ENCODE results near the gene TPBGL.
A peak's percentile ranks its signal among the peaks of the same experiment; 100 is the strongest.
"Not testable (repeated sequence)": the region's sequence is repeated elsewhere in the genome, so short reads cannot be mapped to it uniquely, and the experiment has no call there.

Gene TPBGL

DNA sequence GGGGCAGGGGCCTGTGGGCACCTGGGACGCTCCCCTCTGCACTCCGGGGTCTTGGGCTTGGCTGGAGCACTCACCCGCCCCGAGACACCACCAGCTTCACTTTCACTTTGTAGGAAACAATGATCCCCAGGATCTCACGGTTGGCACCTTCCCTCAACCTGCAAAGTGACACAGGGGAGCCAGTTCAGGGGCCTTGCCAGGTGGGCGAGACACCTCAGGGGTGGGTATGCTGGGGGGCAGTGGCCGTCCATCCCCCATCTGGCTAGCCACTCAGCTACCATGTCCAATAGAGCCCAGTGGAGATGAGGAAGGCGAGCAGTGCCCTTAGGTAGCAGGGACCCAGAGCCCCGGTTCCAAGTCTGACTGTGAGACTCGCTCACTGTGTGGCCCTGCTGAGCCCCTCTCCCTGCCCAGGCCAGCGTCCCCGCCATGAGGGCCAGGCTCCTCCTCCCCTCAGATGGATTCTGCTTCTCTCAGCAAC is 32.3 kb downstream of the TPBGL start:
- DNase-seq (ENCODE audit: low spot score): no peak

- DNase-seq (ENCODE audit: low spot score): no peak
Measured at GRCh38 chr11:75273411-75274391, 33.1 kb downstream of the TPBGL start.

DNA sequence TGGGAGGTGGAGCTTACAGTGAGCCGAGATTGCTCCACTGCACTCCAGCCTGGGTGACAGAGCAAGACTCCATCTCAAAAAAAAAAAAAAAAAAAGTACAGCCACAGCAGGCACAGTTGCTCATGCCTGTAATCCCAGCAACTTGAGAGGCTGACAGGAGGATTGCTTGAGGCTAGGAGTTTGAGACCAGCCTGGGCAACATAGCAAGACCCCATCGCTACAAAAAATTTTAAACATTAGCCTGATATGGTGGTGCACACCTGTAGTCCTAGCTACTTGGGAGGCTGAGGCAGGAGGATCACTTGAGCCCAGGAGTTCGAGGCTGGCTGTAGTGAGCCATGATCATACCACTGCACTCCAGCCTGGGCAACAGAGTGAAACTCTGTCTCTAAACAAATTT is 34.1 kb downstream of the TPBGL start:
- DNase-seq (ENCODE audit: low spot score): not testable (repeated sequence)

DNA sequence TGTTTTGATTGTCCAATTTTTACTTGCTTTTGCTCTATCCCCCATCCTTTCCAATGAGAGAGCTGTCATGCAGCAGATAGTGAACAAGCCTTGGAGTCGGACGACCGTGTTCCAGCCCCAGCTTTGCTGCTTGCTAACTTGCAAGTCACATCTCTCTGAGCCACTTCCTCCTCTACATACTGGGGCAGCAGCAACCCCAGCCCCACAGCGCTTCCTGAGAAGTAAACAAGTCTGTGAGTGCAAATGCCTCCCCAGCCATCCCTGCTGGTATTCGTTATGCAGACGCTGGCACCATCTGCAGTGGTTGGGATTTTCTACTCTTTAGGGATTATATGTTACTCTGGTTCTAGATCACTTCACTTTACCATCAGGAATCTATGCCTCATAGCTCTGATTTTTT is 35.0 kb downstream of the TPBGL start:
- no peak for DNase-seq (ENCODE audit: low spot score)

DNA sequence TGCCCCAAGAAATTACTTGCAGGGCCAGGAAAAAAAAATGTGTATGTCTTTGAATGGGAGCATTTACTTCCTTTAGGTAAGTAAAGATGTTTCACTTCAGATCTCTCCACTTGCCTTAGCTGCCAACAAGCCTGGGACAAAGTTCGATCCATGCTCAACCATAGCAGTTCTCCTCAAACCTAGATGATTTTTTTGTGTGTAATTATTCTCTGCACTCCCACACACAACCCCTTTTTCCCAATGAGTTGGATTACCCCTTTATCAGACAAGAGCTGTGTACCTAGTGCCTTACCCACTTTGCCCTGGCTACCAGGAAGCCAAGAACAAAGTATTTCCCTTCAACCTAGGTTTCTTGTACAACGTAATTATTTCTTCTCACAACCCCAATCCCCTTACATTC is 35.6 kb downstream of the TPBGL start:
- DNase-seq (ENCODE audit: low spot score): no peak

DNA sequence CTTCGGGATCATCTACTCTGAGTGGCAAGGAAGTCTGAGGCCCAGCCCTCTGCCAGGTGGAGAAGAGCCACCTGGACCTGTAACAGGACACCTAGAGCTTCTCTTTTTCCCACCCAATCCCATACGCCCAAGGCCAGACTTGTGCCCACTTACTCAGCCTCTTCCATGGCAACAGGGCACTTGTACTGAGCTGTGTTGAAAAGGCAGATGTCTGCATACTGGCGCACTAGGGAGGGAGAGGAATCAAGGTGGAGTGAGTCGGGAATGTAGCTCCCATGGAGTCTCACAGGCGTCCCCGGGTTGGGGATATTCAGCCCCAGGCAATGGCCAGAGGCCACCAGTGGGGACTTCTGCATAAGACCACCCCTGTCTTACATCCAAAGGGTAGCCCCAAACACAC is 36.1 kb downstream of the TPBGL start:
- no peak for DNase-seq (ENCODE audit: low spot score)

GRCh38 chr11:75277211-75277805 is 36.7 kb downstream of the TPBGL start:
- no peak for DNase-seq (ENCODE audit: low spot score)

- DNase-seq (ENCODE audit: low spot score): no peak
Measured at GRCh38 chr11:75277991-75278790, 37.6 kb downstream of the TPBGL start.

DNA sequence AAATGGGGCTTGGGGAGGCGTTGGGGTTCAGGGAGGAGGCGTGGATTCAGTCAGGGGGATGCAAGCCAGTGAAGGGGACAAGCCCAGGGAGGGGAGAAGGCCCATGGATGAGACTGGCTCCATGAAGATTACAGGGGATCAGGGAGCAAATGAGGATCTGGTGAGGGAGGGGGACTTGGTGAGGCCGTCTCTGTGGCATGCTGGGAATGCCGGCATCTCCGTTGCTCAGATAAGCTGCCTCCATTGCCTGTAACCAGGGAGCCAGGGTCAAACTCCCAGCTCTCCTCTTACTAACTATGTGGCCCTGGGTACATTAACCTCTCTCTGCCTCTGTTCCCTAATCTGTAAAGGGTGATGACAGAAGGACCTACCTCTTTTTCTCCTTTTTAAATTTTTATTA is 38.7 kb downstream of the TPBGL start:
- DNase-seq (ENCODE audit: low spot score): no peak

DNA sequence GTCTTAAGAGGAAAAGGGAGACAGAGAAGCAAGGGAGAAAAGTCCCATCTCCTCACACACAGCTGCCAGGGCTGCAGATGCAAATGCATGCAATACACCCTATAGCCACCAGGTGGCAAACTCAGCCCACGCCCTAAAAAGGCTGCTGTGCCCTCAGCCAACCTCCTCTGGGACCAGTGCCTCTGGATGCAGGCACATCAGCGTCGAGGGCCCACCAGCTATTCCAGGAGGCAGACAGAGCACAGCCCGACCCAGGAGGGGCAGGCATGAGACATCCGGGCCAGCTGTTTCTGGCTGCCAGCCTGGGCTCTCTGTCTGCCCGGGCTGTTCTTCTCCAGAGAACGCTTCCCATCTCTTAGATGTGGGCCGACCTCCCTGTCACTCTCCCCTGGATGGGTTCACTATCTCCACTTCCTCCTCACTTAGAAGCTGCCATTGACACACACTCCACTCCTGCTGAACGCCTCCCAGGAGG is 39.7 kb downstream of the TPBGL start:
- peak; percentile 53 for DNase-seq (ENCODE audit: low spot score)

DNA sequence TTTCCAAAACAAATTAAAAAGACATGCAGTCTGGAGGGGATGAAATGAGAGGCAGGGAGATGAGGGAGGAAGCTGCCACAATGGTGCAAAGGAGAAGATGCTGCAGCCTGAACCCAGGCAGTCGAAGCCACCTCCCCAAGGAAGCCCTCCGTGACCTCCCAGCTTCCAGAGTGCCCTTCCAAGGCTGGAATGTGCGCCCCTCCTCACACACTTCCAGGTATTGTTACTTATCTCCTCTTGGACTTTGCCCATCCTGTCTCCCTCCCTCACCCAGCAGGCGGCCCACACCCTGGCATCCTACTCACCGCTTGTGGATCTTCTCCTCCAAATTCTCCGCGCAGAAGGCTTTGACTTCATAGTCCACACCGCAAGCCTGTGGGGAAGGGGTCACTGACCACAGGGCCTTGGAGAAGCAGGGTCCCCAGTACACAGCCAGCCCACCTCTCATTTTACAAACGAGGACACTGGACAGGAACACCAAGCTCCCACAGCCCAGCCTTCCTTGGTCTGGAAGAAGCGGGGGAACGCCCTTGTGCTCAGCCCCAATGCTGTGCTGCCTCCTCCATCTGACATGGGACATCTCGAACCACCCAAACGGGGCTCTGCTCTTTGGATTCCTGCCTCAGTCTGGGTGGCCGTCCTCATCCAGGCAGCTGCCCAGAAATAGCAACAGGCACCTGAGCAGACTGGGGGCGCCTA is 40.3 kb downstream of the TPBGL start:
- no peak for DNase-seq (ENCODE audit: low spot score)

DNA sequence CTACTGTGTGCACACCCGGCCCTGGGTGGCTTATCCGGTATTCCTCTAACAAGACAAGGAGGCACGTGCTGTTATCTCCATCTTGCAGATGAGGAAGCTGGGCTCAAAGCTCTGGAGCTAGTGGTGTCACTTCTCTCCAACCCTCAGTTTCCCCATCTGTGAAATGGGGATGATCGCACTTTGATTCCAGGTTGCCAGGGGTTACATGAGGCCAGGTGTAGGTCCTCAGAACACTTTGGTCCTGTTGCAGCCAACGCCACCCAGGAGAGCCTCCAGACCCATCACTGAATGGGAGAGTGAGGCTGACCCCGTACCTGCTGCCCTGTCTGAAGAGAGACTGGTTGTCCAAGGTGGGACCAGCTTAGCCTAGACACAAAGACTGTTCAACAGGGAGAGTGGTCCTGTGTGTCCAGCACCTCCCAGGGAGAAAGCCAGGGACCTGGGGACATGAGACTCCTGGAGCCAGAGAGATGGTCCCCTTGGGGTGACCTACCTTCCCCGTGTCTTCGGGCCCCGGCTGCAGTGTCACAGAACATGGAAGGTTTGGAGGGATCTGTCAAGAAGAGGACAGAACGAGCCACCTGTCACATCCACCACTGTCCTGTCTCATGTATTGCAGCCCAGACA is 41.0 kb downstream of the TPBGL start:
- no peak for DNase-seq (ENCODE audit: low spot score)

- no peak for DNase-seq (ENCODE audit: low spot score)
Measured at GRCh38 chr11:75283391-75283931, 42.9 kb downstream of the TPBGL start.

GRCh38 chr11:75285776-75286360 is 45.3 kb downstream of the TPBGL start:
- DNase-seq (ENCODE audit: low spot score): no peak

DNA sequence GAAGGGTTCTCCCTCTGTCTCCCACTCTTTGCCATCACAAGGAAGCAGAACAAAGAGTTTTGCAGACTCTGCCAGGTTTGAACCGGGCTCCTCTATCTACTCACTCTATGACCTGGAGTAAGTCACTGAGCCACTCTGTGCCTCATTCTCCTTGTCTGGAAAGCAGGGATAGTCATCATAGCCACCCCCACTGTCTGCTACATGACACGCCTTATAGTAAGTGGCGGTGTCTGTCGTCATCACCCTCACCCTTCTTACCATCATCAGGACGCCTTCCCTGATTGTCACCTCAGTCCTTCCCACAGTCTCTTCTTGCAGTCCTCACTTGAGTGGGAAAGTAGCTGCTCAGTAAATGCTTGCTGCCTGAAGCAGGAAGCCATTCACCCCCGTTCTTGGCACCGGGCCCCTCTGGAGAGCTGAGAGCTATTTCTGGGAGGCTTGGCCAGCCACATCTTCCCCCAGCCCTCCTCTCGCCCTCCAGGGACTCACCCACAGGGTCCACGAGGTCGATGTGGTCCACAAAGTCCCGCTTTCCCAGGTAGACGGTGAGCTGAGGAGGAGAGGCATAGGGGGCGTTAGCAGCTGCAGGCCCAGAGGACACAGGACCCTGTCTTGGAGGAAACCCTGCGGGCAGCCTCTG is 46.4 kb downstream of the TPBGL start:
- no peak for DNase-seq (ENCODE audit: low spot score)

DNA sequence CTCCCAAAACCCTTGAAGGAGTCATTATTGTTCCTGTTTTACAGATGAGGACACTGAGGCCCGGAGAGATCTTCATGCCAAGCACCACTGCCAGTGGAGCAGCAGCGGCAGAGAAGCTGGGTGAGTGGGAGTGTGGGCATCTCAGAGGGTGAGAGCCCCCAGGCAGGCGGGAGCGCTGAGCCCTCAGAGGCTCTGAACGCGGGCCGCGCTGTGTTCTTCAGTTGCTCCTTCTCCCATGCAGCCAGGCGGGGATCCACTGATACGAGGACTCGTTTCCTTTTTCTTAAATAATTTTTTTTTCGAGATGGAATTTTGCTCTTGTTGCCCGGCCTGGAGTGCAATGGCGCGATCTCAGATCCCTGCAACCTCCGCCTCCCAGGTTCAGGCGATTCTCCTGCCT is 47.0 kb downstream of the TPBGL start:
- no peak for DNase-seq (ENCODE audit: low spot score)

- no peak for DNase-seq (ENCODE audit: low spot score)
Measured at GRCh38 chr11:75289511-75289760, 48.9 kb downstream of the TPBGL start.

- DNase-seq (ENCODE audit: low spot score): no peak
Measured at GRCh38 chr11:75289919-75290318, 49.3 kb downstream of the TPBGL start.

- no peak for DNase-seq (ENCODE audit: low spot score)
Measured at GRCh38 chr11:75291741-75292140, 51.2 kb downstream of the TPBGL start.

DNA sequence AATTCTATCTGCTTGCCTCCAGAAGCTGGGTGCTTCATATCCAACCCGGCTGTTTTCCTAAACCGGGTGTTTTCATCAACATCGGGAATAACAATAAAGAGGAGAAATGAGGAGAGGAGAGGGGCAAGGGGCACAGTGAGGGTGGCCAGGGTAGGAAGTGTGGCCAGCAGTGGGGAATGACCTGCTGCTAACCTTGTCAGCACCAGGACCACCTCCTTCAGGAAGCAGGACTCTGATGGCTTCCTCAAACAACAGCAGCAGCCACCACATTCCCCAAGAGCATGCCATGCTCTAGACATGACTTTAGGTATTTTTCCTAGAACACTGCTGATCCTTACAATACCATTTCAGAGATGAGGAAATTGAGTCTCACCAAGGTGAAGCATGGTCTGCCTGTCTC is 52.4 kb downstream of the TPBGL start:
- no peak for DNase-seq (ENCODE audit: low spot score)

All from SW480 (cell line).